DMS79 treated with DMSO at 0.1 percent for 48 hours (cell line): Measurements from ENCODE around the gene NEK11.
"Not testable (repeated sequence)": the region's sequence is repeated elsewhere in the genome, so short reads cannot be mapped to it uniquely, and the experiment has no call there.

Source experiments
- DNase-seq: peaks from one replicate; lab custom pipeline; 2025; lab: John Stamatoyannopoulos, UW

NEK11 gene

DNA sequence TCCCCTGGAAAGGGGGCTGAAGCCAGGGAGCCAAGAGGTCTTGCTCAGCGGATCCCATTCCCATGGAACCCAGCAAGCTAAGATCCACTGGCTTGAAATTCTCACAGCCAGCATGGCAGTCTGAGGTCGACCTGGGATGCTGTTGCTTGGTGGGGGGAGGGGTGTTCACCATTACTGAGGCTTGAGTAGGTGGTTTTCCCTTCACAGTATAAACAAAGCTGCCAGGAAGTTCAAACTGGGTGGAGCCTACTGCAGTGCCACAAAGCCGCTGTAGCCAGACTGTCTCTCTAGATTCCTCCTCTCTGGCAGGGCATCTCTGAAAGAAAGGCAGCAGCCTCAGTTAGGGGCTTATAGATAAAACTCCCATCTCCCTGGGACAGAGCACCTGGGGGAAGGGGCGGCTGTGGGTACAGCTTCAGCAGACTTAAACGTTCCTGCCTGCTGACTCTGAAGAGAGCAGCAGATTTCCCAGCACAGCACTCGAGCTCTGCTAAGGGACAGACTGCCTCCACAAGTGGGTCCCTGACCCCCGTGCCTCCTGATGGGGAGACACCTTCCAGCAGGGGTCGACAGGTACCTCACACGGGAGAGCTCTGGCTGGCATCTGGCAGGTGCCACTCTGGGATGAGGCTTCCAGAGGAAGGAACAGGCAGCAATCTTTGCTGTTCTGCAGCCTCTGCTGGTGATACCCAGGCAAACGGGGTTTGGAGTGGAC is 15.8 kb downstream of the NEK11 start:
- DNase-seq: not testable (repeated sequence)

DNA sequence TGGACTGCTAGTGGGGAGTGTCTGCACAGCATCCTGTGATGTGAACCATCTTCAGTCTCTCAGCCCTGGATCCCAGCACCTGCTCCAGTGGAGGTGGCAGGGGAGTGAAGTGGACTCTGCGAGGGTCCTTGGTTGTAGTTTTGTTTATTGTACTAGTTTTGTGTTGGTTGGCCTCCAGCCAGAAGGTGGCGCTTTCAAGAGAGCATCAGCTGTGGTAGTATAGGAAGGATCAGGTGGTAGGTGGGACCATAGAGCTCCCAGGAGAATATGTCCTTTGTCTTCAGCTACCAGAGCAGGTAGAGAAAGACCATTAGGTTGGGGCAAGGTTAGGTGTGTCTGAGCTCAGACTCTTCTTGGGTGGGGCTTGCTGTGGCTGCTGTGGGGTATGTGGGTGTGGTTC is 20.9 kb downstream of the NEK11 start:
- no peak for DNase-seq

DNA sequence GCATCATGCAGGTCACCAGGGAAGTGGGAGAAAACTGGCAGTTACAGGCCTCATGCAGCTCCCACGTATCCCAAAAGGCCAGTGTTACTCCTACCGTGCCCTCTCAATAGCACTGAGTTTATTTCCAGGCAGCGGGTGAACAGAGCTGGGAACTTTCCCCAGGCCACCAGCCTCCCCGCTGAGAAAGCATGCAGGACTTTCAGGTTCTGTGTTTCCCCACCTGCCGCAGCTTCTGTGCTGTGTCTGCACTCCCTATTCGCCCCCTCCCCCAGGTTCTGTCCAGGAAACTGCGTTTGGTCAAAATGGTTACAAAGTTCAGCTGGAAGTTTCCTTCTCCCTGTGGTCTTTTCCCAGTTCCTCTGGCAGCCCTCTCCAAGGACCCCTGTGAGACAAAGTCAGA is 21.4 kb downstream of the NEK11 start:
- no peak for DNase-seq

DNA sequence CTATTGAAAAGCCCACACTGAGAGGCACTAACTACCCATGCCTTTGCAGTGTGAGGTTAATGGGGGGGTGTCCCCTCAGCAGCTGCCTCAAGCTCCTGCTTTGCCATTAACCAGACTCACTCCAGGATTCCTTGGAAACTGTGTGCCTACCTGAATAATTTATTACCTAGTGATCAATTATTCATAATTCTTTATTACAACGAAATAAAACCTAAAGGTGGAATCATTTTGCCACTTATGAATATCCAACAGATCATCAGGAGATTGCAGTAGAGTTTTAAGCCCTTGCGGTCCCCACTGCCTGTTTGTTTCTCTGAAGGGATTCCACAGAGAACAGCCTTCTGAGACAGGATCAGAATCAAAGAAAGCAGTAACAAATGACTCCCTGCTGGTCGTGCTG is 23.3 kb downstream of the NEK11 start:
- no peak for DNase-seq

DNA sequence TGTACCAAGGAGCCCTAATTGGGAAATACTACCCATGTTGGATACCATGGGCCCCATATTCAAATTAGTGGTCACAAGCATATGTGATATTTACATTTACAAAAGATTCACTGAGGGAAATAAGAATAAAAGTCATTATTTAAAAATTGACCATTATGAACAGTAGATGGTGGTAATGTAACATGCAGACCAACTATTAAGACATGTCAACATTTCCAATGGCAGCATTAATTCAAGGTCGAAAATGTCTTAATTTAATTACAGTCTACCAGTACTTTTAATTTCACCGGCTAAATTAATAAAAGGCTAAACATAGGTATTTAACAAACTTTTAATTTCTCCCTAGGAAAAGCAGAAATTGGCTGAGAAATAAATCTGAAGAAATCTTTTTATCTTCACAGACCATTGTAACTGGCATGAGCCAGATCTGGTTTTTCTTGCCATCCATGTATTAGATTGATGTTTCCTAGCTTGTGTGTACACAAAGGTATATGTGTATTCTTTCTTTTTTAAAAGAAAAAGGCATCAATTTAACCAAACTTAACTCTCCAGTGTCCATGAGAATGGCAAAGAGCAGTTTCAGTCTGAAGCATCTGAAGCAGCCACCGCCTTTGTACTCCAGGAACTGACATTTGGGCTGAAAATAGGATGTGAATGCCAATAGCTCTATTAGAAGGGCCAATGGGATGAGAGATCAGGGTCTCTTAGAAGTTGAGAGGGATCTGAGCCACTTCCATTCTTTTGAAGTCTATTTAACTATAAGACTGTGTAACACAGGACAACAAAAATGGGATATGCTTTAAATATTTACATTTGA is 26.6 kb downstream of the NEK11 start:
- DNase-seq: peak; percentile 18

DNA sequence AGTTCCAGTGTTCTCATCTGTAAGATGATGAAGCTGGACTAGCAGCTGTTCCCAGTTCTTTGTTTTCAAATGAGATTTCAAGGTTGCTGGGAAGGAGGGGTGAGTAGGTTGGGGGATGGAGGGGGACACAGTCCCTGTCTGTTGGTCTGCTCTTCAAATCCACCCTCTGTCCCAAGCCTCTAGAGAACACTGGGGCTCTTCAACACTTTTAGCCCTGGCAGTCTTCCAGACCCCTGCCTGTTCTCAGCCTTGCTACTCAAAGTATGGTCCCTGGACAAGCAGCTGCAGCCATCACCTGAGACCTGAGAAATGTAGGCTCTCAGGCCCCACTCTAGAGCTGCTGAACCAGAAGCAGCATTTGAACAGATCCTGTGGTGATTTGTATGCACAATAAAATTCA is 41.3 kb downstream of the NEK11 start:
- peak; percentile 83 for DNase-seq

DNA sequence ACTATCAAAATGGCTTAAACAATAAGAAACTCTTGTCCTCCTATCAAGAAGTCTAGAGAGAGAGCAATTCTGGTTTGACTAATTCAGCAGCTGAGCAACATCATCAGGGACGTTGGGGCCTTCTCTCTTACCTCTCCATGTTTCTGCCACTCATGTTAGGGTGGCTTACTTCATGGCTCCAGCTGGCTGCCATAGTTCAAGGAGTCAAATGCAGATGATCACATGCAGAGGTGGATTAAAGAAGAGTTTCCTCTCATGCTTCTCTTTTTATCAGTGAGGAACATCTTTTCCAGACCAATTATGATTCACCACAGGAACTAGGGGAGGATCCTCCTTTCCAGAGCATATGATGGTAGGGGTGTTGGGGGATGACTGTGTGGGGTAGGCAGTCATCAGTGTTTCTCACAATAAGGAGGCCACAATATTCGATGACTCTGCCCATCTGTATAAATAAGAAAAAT is 45.5 kb downstream of the NEK11 start:
- DNase-seq: no peak

DNA sequence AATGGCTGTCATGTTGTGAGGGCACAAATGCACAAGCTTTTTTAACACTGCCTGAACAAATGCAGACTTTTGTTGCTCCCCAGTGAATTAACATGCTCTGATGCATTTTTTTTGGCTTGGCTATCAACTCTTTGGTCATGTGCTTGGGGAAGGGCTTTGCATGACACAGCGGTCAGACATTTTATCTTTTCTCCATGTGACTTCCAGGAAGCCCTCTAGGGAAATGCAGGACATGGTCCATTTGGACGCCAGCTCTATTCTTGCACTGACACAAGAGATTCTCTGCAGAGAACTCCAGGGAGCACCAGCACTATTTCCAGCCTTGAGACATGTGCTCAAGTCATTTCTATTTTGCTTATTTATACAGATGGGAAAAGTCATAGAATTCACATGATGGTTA is 46.2 kb downstream of the NEK11 start:
- no peak for DNase-seq

DNA sequence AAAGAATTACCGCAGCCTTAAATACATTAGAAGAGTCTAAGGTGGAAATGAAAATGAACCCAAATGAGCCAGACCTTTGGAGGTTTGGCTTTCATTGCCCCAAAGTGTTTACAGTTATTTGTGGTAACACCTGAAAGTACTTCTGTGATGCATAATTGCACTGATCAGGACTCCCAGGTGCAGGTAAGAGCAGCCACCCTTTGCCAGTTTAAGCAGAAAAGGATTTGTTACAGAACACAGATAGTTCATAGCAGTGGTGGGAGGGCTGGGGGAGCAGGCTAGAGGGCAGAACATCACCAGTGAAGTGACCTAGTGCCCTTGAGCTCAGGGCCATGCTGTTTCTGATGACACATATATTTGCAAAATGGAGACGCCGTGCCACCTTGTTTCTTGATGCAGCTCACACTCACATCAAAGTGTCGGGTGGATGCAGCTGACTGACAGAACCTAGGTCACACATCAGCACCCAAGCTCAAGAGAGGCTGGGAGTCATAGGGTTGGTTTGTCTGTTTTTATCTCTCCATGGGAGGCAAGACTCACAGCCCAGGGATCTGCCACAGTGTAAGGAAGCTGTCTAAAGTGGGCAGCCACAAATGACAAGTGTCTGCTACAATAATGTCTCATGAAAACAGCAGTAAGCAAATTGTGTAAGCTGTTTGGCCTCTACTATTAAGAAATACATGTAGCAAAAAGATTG is 49.1 kb downstream of the NEK11 start:
- peak; percentile 12 for DNase-seq

DNA sequence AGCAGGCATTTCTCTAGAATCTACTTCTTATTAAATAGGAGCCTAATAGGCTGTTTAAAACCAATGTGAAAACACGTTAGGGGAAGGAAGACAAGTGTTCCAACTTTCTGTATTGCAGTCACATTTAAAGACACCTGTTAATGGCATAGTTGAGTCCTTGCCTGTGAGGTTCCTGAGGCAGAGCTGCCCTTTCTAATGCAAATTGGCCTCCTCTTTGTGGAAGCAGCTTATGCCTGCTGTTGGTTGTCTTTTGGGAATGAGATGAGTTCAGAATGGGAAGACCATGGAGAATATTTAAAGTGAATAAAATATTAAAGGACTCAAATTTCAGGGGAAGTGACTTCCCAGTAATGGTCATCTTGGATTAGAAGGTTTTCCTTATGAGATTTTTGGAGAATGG is 51.2 kb downstream of the NEK11 start:
- DNase-seq: no peak

DNA sequence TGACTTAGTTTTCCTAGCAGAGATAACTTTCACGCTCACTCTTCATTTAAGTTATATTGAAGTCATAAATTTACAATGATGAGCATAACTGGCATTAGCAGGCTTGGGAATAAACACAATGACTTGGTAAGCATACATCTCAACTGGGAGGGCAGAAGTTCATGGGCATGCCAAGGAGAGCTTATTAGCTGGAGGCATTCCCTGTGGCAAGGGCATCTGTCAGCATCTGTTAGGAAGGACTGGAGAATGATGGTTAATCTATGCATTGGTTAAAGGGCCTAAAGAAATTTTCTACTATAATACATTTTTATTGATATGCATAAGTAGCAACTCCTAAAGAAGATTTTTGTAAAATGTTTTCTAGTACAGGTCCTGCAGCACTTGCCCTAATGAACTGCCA is 52.4 kb downstream of the NEK11 start:
- DNase-seq: no peak

DNA sequence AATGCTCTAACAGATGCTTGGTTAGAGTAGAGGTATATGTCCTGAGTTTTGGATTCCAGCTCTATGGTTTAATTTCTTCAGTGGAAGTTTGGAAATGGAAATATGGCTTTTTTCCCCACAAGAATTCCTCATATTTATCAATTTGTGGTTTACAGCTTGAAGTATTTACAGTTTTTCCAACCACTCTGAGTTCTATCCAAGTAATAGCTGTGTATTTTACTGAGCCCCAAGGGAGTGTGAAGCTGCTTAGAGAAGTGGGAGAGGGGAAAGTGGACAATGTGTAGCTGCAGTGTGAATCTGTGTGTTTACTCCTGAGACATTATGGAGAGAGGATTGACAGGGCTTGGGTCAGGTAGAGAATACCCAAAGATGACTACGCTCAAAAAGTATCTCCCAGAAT is 54.5 kb downstream of the NEK11 start:
- DNase-seq: no peak

DNA sequence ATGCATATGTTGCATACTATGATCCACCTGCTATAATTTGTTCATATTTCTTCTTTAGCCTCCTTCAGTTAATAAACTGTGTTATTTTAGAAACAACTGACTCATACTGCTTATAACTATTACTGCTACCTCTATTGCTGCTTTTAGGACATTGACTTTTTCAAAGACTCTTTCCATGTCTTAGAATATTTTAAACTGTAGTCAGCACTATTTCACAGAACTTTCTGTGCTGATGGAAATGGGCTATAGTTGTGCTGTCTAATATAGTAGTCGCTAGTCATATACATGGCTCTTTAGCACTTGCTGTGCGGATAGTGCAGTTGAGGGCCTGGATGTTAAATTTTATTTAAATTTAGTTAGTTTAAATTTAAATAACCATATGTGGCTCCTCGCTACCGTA is 55.6 kb downstream of the NEK11 start:
- DNase-seq: no peak

DNA sequence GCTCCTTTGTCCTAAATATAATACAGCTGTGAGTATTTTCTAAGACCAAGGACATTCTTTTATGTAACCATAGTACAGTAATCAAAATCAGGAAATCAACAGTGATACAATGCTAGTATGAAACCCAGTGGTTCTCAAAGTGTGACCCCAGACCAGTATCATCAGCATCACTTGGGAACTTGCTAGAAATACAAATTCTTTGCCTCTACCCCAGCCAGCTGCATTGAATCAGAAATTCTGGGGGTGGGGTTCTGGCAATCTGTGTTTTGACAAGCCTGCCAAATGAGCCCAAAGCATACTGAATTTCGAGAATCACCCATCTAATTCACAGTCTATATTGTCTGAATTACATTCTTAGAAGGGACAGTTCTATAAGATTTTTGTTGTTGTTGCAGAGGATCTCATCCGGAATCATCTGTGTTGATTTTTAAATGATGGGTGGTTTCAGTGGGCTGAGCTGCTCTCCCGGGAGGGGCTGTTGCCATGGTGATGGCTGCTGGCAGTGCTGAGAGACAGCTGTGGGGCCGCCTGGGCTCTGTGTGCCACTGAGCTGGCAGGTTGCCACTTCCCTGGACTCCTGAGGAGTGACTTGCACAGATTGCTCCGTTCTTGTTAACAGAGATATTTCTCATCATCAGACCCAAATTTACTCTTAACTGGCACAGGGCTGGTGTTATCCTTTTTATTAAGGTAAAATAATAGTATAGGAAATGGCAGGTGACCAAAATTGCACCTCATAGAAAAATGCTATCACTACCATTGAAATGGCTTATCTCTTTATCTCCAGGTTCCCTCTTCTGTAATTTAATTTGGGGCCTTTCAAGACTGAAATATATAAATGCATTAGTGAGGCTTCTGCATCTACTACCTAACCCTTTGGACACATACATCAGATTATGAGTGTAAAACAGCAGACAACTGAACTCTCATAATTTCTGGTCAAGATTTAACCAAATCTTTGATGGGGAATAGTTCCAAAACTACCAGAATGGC is 56.5 kb downstream of the NEK11 start:
- peak; percentile 83 for DNase-seq

DNA sequence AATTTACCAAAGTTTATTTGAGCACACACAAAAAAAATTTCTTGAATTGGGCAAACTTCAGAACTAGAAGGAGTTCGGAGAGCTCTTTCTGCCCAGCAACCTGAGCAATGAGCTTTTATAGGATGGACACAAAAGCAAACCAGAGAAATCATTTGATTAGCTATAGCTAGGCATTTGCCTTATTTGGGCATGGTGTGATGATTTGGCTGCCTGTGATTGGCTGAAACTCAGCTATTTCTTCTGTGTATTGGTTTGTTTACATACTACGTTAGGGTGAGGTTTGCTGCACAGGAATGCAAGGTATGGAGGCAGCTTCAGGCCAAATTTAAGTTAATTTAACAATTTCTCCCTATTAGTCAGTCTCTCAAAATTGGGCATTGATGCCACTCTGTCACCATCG is 65.1 kb downstream of the NEK11 start:
- no peak for DNase-seq

DNA sequence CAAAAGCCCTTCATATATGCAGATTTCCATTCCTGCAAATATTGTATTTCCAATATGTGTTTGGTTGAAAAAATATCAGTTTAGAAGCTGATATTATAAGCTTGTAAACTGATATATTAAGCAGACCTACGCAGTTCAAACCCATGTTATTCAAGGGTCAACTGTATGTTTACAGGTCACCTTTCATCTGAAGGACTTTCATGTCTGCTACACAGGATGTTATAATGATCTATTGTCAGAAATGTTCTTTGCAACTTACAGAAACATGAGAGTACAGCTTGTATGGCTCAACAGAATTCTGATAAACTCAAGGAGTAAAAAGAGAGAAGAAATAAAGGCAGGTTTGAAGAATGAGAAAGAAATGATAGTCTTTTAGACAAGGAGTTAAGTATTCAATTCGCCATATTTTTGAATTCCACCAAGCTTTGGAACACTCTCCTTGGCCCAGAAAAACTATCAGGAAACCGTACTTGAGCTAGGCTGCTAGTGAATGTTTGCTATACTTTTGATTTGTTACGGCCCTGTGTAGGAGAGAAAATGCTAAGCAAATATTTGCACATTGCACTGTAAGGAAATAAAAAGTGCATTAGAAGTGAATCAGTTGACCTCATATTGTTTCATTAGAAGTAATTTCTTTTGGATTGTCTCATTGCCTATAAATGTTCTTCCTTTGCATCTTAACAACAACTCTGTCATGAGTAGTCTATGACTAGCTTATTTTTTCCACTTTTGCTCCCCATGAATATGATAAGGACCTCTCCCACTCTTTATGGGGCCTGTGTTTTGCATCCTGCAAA is 81.2 kb downstream of the NEK11 start:
- DNase-seq: no peak

DNA sequence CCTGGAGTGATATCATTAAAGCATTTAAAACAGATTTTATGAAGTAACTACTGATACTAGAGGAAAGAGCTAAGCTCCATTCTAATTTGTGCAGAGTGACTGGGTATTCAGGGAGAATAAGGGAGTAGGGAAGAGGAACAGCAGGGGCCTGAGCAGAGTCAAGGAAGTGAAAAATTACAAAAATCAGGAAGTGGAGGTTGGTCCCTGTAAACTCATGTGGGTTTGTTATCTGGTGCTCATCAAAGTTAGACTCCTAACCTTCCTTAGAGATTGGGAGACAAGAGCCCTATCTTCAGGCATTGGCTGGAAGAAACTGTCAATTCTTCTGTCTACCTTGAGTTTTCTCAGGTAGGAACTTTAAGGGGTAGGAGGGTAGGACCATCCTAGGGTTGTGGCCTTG is 82.5 kb downstream of the NEK11 start:
- DNase-seq: no peak

DNA sequence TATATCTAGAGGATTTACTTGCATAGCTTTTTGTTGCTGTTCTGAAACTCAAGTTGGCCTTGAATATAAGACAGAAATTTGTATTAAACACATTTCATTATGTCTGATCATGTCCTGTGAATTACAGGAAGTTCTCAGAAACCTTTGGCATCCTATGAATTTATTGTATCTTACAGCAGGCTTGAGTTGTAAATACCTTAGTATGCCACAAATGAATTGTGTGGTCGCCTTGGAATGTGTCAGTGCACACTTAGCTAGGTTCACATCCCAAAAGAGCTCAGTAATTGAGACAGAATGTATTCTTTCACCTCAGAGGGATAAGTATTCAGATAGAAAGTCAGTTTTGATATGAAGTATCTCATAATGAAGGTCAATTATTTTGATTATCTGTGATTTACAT is 83.4 kb downstream of the NEK11 start:
- DNase-seq: no peak

DNA sequence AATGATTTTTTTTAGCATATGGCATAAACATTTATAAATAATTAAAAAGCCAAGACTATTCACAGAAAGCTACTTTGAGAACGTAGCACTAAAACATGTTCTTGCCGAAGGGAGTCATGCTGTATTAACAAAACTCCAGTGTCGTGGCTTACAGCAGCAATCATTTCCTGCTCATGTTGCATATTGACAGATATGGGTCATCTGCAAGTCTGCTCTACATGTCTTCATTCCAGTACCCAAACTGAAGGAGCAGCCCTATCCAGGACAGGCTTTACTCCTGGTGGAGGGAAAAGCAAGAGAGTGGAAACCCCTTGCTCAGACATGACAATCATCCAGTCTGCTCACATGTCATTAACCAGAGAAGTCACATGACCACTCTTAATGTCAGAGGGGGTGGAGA is 87.6 kb downstream of the NEK11 start:
- no peak for DNase-seq

DNA sequence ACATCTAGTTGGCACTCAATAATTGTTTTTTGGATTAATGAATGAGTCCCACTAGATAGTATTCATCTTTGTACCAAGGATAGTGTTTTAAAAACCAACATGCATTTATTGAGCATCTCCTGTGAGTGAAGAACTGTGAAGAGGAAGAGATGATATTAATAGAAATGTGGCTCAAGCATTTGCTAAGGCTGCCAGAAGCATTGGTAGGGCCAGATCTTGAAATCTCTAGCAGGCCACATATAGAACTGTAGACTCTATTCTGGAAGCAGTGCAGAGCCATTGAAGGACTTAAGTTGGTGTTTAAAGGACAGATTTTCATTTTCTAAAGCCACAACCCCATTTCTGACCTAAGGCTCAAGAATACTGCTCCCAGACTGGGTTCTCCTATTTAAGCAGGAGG is 99.0 kb downstream of the NEK11 start:
- no peak for DNase-seq

DNA sequence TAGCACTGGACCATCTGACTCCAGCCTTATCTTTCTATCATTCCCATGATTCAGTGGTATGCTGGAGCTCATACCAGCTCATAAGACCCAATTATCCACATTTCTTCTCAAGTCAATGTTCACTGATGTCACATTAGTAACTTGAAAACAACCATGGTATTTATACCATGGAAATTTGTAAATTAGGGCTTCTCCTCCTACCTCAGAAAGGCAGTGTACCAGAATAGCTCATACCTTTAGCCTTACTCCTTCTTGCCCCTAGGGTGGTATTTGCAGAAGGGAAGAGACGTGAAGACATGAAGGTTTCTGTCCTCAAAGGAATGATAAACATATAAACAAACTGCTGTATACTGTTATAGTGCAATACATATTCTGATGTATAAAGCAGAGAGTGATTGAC is 114.2 kb downstream of the NEK11 start:
- DNase-seq: no peak
